Measurements from ENCODE around the gene R3HDM2. TPM values are rescaled to one million over a fixed set of nuclear protein-coding genes. Genes with fewer than 3 reads are reported as not detected.

Gene R3HDM2
- total RNA-seq, 1 experiment from 2014 or later: 64.0 TPM

- ChIA-PET CTCF (interaction anchor here (0.7 kb wide), 1 partner anchor 61 kb away, joined by 3 read pairs; no protein-coding TSS in a partner anchor), POLR2A (ENCODE audit: low non-redundant PET) (no interaction called here)
- intact Hi-C loops (cut with micrococcal nuclease; ENCODE audit: unreplicated experiment): no loop called here
Measured at GRCh38 chr12:57211791-57212700, 218.8 kb downstream of the R3HDM2 start.

GRCh38 chr12:57210926-57211692, 219.7 kb downstream of the R3HDM2 start:
- Histone ChIP-seq H3K9me3 (ENCODE audit: low read depth, low read length, poor library complexity, severe bottlenecking) (no peaks in the 10 kb centered on the region), H3K27ac (ENCODE audit: low read depth, low read length, poor library complexity, severe bottlenecking) (no peak overlapping the region), H3K27me3 (replicated peaks; ENCODE audit: insufficient read depth, low read depth, low read length, poor library complexity) (peaks cover 17% of the 10 kb centered on the region), H3K36me3 (ENCODE audit: insufficient read depth, low read length, poor library complexity, severe bottlenecking) (no peaks in the 10 kb centered on the region), H3K4me3 (ENCODE audit: low read depth, low read length, poor library complexity, severe bottlenecking) (no peak overlapping the region), H3K4me1 (ENCODE audit: insufficient read depth, low read length, poor library complexity, severe bottlenecking) (peaks cover 21% of the 10 kb centered on the region)
- no peak for DNase-seq (ENCODE audit: low spot score)
- TF ChIP-seq EZH2 (IDR thresholded peaks at IDR 0.05; ENCODE audit: borderline replicate concordance, low read depth, low read length, poor library complexity, severe bottlenecking): no peak
- no peak for TF ChIP-seq CTCF (conservative IDR thresholded peaks at IDR 0.05; ENCODE audit: low read depth, low read length)
- no TSS peak for BruUV-seq (replicated peaks)
- intact Hi-C loops (cut with micrococcal nuclease; ENCODE audit: unreplicated experiment): no loop called here
- POLR2A ChIA-PET (ENCODE audit: low non-redundant PET): no interaction called here
- CTCF ChIA-PET: no interaction called here

More at GRCh38 chr12:57211791-57212700, 218.8 kb downstream of the R3HDM2 start:
- H3K4me1 ChIP-seq (ENCODE audit: insufficient read depth, low read length, poor library complexity, severe bottlenecking): peaks cover 21% of the 10 kb centered on the region
- BruUV-seq (replicated peaks): no TSS peak
- TF ChIP-seq CTCF (conservative IDR thresholded peaks at IDR 0.05; ENCODE audit: low read depth, low read length) (no peak; the same call in 1 of the 2 replicates), EZH2 (IDR thresholded peaks at IDR 0.05; ENCODE audit: borderline replicate concordance, low read depth, low read length, poor library complexity, severe bottlenecking) (no peak)
- DNase-seq (ENCODE audit: low spot score): no peak
- H3K36me3 ChIP-seq (ENCODE audit: insufficient read depth, low read length, poor library complexity, severe bottlenecking): no peaks in the 10 kb centered on the region
- H3K27me3 ChIP-seq (replicated peaks; ENCODE audit: insufficient read depth, low read depth, low read length, poor library complexity): peaks cover 19% of the 10 kb centered on the region
- no peaks in the 10 kb centered on the region for H3K9me3 ChIP-seq (ENCODE audit: low read depth, low read length, poor library complexity, severe bottlenecking)
- H3K27ac ChIP-seq (ENCODE audit: low read depth, low read length, poor library complexity, severe bottlenecking): no peak overlapping the region
- no peak overlapping the region for H3K4me3 ChIP-seq (ENCODE audit: low read depth, low read length, poor library complexity, severe bottlenecking)

- Histone ChIP-seq H3K9me3 (ENCODE audit: low read depth, low read length, poor library complexity, severe bottlenecking) (no peaks in the 10 kb centered on the region), H3K36me3 (ENCODE audit: insufficient read depth, low read length, poor library complexity, severe bottlenecking) (no peaks in the 10 kb centered on the region), H3K27ac (ENCODE audit: low read depth, low read length, poor library complexity, severe bottlenecking) (no peak overlapping the region), H3K4me3 (ENCODE audit: low read depth, low read length, poor library complexity, severe bottlenecking) (no peak overlapping the region), H3K4me1 (ENCODE audit: insufficient read depth, low read length, poor library complexity, severe bottlenecking) (peaks cover 15% of the 10 kb centered on the region), H3K27me3 (replicated peaks; ENCODE audit: insufficient read depth, low read depth, low read length, poor library complexity) (peaks cover 10% of the 10 kb centered on the region)
- BruUV-seq (replicated peaks): no TSS peak
- TF ChIP-seq CTCF (conservative IDR thresholded peaks at IDR 0.05; ENCODE audit: low read depth, low read length): no peak
- TF ChIP-seq EZH2 (IDR thresholded peaks at IDR 0.05; ENCODE audit: borderline replicate concordance, low read depth, low read length, poor library complexity, severe bottlenecking): no peak
- POLR2A ChIA-PET (ENCODE audit: low non-redundant PET): no interaction called here
- DNase-seq (ENCODE audit: low spot score): no peak
- CTCF ChIA-PET: no interaction called here
- intact Hi-C loops (cut with micrococcal nuclease; ENCODE audit: unreplicated experiment): no loop called here
Measured at GRCh38 chr12:57210461-57210860, 220.4 kb downstream of the R3HDM2 start.

Measured in A673 (cell line).